ENCODE data around the gene GLRA1. TPM values are rescaled to one million over a fixed set of nuclear protein-coding genes. Genes with fewer than 3 reads are reported as not detected.
"Not testable (repeated sequence)": the region's sequence is repeated elsewhere in the genome, so short reads cannot be mapped to it uniquely, and the experiment has no call there.

Gene GLRA1
- polyA plus RNA-seq, 3 donors = not detected

GRCh38 chr5:151921916-151922315, 2.7 kb downstream of the GLRA1 start:
- DNase-seq (ENCODE audit: low read depth in 3 of 3, low spot score in 2 of 3) = no peak

- no peak for DNase-seq (ENCODE audit: low read depth in 3 of 3, low spot score in 2 of 3)
Measured at GRCh38 chr5:151917904-151918303, 6.7 kb downstream of the GLRA1 start.

- no peak for DNase-seq (ENCODE audit: low read depth in 3 of 3, low spot score in 2 of 3)
Measured at GRCh38 chr5:151913425-151913824, 11.2 kb downstream of the GLRA1 start.

- DNase-seq (ENCODE audit: low read depth in 3 of 3, low spot score in 2 of 3) = no peak
Measured at GRCh38 chr5:151912360-151912759, 12.3 kb downstream of the GLRA1 start.

- no peak for DNase-seq (ENCODE audit: low read depth in 3 of 3, low spot score in 2 of 3)
Measured at GRCh38 chr5:151911011-151911410, 13.6 kb downstream of the GLRA1 start.

- no peak for DNase-seq (ENCODE audit: low read depth in 3 of 3, low spot score in 2 of 3)
Measured at GRCh38 chr5:151909628-151910027, 15.0 kb downstream of the GLRA1 start.

GRCh38 chr5:151906246-151906645, 18.4 kb downstream of the GLRA1 start:
- DNase-seq (ENCODE audit: low read depth in 3 of 3, low spot score in 2 of 3) = no peak

GRCh38 chr5:151905557-151905961, 19.1 kb downstream of the GLRA1 start:
- no peak for DNase-seq (ENCODE audit: low read depth in 3 of 3, low spot score in 2 of 3)

GRCh38 chr5:151904909-151905308, 19.7 kb downstream of the GLRA1 start:
- no peak for DNase-seq (ENCODE audit: low read depth in 3 of 3, low spot score in 2 of 3)

GRCh38 chr5:151904127-151904526, 20.5 kb downstream of the GLRA1 start:
- no peak for DNase-seq (ENCODE audit: low read depth in 3 of 3, low spot score in 2 of 3)

GRCh38 chr5:151903243-151903653, 21.4 kb downstream of the GLRA1 start:
- DNase-seq (ENCODE audit: low read depth in 3 of 3, low spot score in 2 of 3) = no peak

- DNase-seq (ENCODE audit: low read depth in 3 of 3, low spot score in 2 of 3) = no peak
Measured at GRCh38 chr5:151902215-151902614, 22.4 kb downstream of the GLRA1 start.

GRCh38 chr5:151901611-151902010, 23.0 kb downstream of the GLRA1 start:
- no peak for DNase-seq (ENCODE audit: low read depth in 3 of 3, low spot score in 2 of 3)

- no peak for DNase-seq (ENCODE audit: low read depth in 3 of 3, low spot score in 2 of 3)
Measured at GRCh38 chr5:151900891-151901290, 23.8 kb downstream of the GLRA1 start.

- no peak for DNase-seq (ENCODE audit: low read depth in 3 of 3, low spot score in 2 of 3)
Measured at GRCh38 chr5:151899399-151899798, 25.3 kb downstream of the GLRA1 start.

GRCh38 chr5:151897896-151898295, 26.8 kb downstream of the GLRA1 start:
- DNase-seq (ENCODE audit: low read depth in 3 of 3, low spot score in 2 of 3) = no peak

- DNase-seq (ENCODE audit: low read depth in 3 of 3, low spot score in 2 of 3) = no peak
Measured at GRCh38 chr5:151897020-151897552, 27.6 kb downstream of the GLRA1 start.

- DNase-seq (ENCODE audit: low read depth in 3 of 3, low spot score in 2 of 3) = no peak
Measured at GRCh38 chr5:151896031-151896691, 28.5 kb downstream of the GLRA1 start.

- no peak for DNase-seq (ENCODE audit: low read depth in 3 of 3, low spot score in 2 of 3)
Measured at GRCh38 chr5:151895660-151896030, 29.0 kb downstream of the GLRA1 start.

- DNase-seq (ENCODE audit: low read depth in 3 of 3, low spot score in 2 of 3) = not testable (repeated sequence)
Measured at GRCh38 chr5:151893485-151893884, 31.2 kb downstream of the GLRA1 start.

- no peak for DNase-seq (ENCODE audit: low read depth in 3 of 3, low spot score in 2 of 3)
Measured at GRCh38 chr5:151892393-151892792, 32.3 kb downstream of the GLRA1 start.

- DNase-seq (ENCODE audit: low read depth in 3 of 3, low spot score in 2 of 3) = no peak
Measured at GRCh38 chr5:151890299-151890698, 34.4 kb downstream of the GLRA1 start.

GRCh38 chr5:151889614-151890013, 35.0 kb downstream of the GLRA1 start:
- no peak for DNase-seq (ENCODE audit: low read depth in 3 of 3, low spot score in 2 of 3)
